ENCODE data around the gene GTF2A1L. TPM values are rescaled to one million over a fixed set of nuclear protein-coding genes. Genes with fewer than 3 reads are reported as not detected.

The GTF2A1L gene
- total RNA-seq, 1 donor from 2014 or later: not detected

DNA sequence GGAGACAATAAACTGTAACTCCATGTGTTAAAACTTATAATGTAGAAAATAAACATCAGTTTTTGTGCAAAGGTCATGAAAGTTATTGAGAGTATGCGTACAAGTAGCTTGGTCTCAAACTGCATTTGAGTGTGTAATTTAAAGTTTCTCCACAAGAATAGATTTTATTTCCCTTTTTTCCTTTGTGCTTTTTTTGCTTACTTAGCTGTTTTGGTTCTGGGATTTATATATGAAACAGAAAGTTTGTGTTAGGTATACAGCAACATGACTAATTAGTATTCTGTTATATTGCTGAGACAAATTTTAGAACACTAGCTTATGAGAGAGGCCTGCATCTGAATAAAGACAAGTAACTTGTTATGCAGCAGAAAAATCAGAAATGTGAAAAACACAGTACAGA, 67.5 kb downstream of the GTF2A1L start:
- Histone ChIP-seq H3K36me3 (ENCODE audit: insufficient read depth, low read length) (no peaks in the 10 kb centered on the region), H3K9me3 (ENCODE audit: insufficient read depth, low read depth, low read length) (no peaks in the 10 kb centered on the region), H3K27ac (ENCODE audit: low read depth, low read length) (no peak overlapping the region), H3K9ac (ENCODE audit: low read length) (no peak overlapping the region), H4K20me1 (ENCODE audit: insufficient read depth, low read length) (no peaks in the 10 kb centered on the region), H3K4me1 (ENCODE audit: insufficient read depth, low read length) (no peaks in the 10 kb centered on the region), H3K4me2 (ENCODE audit: low read length) (no peak overlapping the region), H3K27me3 (ENCODE audit: insufficient read depth, low read length) (no peaks in the 10 kb centered on the region), H3K79me2 (ENCODE audit: insufficient read depth, low read length) (no peaks in the 10 kb centered on the region), H3K4me3 (ENCODE audit: insufficient read depth, low read depth, low read length) (no peak overlapping the region), H2AFZ (ENCODE audit: low read depth, low read length) (no peak overlapping the region)
- Mint-ChIP-seq H3K9me3 (ENCODE audit: unreplicated experiment) (no peaks in the 10 kb centered on the region), H3K27me3 (ENCODE audit: low read depth, unreplicated experiment) (no peaks in the 10 kb centered on the region), H3K36me3 (ENCODE audit: low read depth, unreplicated experiment) (no peaks in the 10 kb centered on the region), H3K27ac (ENCODE audit: unreplicated experiment) (no peak overlapping the region), H3K4me1 (ENCODE audit: low read depth, unreplicated experiment) (no peaks in the 10 kb centered on the region), H3K4me3 (ENCODE audit: unreplicated experiment) (no peak overlapping the region)
- no peak for TF ChIP-seq EZH2 (IDR thresholded peaks at IDR 0.05; ENCODE audit: insufficient read depth, low read length)
- TF ChIP-seq, protein P1, sequence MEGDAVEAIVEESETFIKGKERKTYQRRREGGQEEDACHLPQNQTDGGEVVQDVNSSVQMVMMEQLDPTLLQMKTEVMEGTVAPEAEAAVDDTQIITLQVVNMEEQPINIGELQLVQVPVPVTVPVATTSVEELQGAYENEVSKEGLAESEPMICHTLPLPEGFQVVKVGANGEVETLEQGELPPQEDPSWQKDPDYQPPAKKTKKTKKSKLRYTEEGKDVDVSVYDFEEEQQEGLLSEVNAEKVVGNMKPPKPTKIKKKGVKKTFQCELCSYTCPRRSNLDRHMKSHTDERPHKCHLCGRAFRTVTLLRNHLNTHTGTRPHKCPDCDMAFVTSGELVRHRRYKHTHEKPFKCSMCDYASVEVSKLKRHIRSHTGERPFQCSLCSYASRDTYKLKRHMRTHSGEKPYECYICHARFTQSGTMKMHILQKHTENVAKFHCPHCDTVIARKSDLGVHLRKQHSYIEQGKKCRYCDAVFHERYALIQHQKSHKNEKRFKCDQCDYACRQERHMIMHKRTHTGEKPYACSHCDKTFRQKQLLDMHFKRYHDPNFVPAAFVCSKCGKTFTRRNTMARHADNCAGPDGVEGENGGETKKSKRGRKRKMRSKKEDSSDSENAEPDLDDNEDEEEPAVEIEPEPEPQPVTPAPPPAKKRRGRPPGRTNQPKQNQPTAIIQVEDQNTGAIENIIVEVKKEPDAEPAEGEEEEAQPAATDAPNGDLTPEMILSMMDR (IDR thresholded peaks at IDR 0.05; ENCODE audit: insufficient read depth, low read depth, low read length): no peak
- DNase-seq (ENCODE audit: low read depth) (no peak), FAIRE-seq (no peak)

DNA sequence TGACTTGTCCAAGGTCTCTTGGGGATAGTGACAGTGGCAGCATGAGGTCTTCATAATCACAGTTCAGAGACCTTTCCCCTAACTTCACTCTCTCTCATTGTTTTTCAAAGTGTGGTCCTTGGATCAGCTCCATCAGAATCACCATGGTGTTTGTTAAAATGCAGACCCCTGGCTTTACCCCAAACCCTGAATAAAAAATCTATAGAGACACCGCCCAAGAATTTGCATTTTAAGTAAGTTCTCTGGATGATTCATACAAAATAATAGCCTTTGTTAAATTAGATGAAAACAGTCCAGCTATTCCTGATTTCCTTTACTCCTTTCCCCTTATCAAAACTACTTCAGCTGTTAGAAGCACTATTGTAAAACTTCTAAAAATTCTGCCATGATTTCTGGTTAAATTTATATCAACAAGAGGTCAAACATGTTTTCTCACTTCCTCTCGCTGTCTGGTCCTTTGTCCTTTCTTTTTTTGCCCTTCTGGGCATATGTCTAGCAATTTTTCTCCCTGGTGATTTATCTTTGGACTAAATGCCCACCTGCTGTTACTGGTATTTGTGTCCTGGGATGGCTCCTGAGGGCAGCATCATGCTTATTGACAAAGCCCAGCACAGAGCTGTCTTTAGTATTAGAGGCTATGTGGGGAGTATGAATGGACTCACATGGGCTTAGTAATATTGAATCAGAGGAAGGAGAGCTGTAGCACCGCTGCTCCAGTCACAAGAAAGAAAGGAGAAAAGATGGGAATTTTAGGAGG, 74.5 kb downstream of the GTF2A1L start:
- DNase-seq (ENCODE audit: low read depth): no peak
- H3K9me3 ChIP-seq (ENCODE audit: insufficient read depth, low read depth, low read length): no peaks in the 10 kb centered on the region
- no peaks in the 10 kb centered on the region for H3K27me3 ChIP-seq (ENCODE audit: insufficient read depth, low read length)
- no peaks in the 10 kb centered on the region for H3K36me3 ChIP-seq (ENCODE audit: insufficient read depth, low read length)
- peaks cover 25% of the 10 kb centered on the region for H3K4me1 ChIP-seq (ENCODE audit: insufficient read depth, low read length)
- no peak overlapping the region for H3K9ac ChIP-seq (ENCODE audit: low read length)
- peak overlapping the region; percentile 15 for H3K4me2 ChIP-seq (ENCODE audit: low read length)
- H3K9me3 Mint-ChIP-seq (ENCODE audit: unreplicated experiment): no peaks in the 10 kb centered on the region
- TF ChIP-seq EZH2 (IDR thresholded peaks at IDR 0.05; ENCODE audit: insufficient read depth, low read length): no peak
- TF ChIP-seq, protein P1 (IDR thresholded peaks at IDR 0.05; ENCODE audit: insufficient read depth, low read depth, low read length): no peak
- peak overlapping the region; percentile 23 for H3K27ac Mint-ChIP-seq (ENCODE audit: unreplicated experiment)
- no peak overlapping the region for H3K4me3 Mint-ChIP-seq (ENCODE audit: unreplicated experiment)
- peaks cover 29% of the 10 kb centered on the region for H3K4me1 Mint-ChIP-seq (ENCODE audit: low read depth, unreplicated experiment)
- H3K4me3 ChIP-seq (ENCODE audit: insufficient read depth, low read depth, low read length): no peak overlapping the region
- peak overlapping the region; percentile 8 for H2AFZ ChIP-seq (ENCODE audit: low read depth, low read length)
- no peaks in the 10 kb centered on the region for H3K79me2 ChIP-seq (ENCODE audit: insufficient read depth, low read length)
- no peaks in the 10 kb centered on the region for H3K27me3 Mint-ChIP-seq (ENCODE audit: low read depth, unreplicated experiment)
- H3K27ac ChIP-seq (ENCODE audit: low read depth, low read length): peak overlapping the region; percentile 74
- H3K36me3 Mint-ChIP-seq (ENCODE audit: low read depth, unreplicated experiment): no peaks in the 10 kb centered on the region
- FAIRE-seq: no peak
- no peaks in the 10 kb centered on the region for H4K20me1 ChIP-seq (ENCODE audit: insufficient read depth, low read length)

DNA sequence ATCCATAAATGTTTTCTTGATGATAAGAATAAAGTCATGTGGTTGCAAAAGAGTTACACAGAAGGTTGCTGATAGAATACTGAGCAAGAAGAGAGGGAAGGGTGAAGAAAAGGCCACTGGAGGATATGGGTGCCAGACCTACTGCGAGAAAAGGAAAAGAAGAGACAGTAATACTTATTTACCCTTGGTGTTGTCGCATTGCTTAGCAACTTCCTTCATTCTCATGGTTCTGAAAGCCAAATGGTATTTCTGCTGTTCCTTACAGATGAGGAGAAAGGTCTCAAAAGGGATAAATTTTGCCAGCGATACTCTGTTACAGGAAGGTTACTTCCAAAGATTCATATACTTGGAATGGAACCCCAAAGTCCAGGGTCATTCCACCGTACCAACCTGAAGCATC, 75.4 kb downstream of the GTF2A1L start:
- Histone ChIP-seq H3K4me1 (ENCODE audit: insufficient read depth, low read length) (peaks cover 25% of the 10 kb centered on the region), H3K9me3 (ENCODE audit: insufficient read depth, low read depth, low read length) (no peaks in the 10 kb centered on the region), H3K4me2 (ENCODE audit: low read length) (peak overlapping the region; percentile 69), H3K4me3 (ENCODE audit: insufficient read depth, low read depth, low read length) (no peak overlapping the region), H3K9ac (ENCODE audit: low read length) (peak overlapping the region; percentile 44), H3K27ac (ENCODE audit: low read depth, low read length) (peak overlapping the region; percentile 74), H3K79me2 (ENCODE audit: insufficient read depth, low read length) (no peaks in the 10 kb centered on the region), H3K36me3 (ENCODE audit: insufficient read depth, low read length) (no peaks in the 10 kb centered on the region), H2AFZ (ENCODE audit: low read depth, low read length) (peak overlapping the region; percentile 44), H3K27me3 (ENCODE audit: insufficient read depth, low read length) (no peaks in the 10 kb centered on the region), H4K20me1 (ENCODE audit: insufficient read depth, low read length) (no peaks in the 10 kb centered on the region)
- FAIRE-seq (no peak), DNase-seq (ENCODE audit: low read depth) (peak; percentile 36)
- no peaks in the 10 kb centered on the region for H3K27me3 Mint-ChIP-seq (ENCODE audit: low read depth, unreplicated experiment)
- no peaks in the 10 kb centered on the region for H3K9me3 Mint-ChIP-seq (ENCODE audit: unreplicated experiment)
- TF ChIP-seq EZH2 (IDR thresholded peaks at IDR 0.05; ENCODE audit: insufficient read depth, low read length): no peak
- TF ChIP-seq, protein P1 (IDR thresholded peaks at IDR 0.05; ENCODE audit: insufficient read depth, low read depth, low read length): no peak
- peaks cover 30% of the 10 kb centered on the region for H3K4me1 Mint-ChIP-seq (ENCODE audit: low read depth, unreplicated experiment)
- peak overlapping the region; percentile 77 for H3K27ac Mint-ChIP-seq (ENCODE audit: unreplicated experiment)
- no peak overlapping the region for H3K4me3 Mint-ChIP-seq (ENCODE audit: unreplicated experiment)
- no peaks in the 10 kb centered on the region for H3K36me3 Mint-ChIP-seq (ENCODE audit: low read depth, unreplicated experiment)
